HUES6 (cell line): ENCODE results near the gene NECAB2.

ENCODE experiments used
- H3K27ac ChIP-seq: 2 replicates; pipeline ENCODE4 v1.7.0; 2013; ENCODE audit warnings: low read depth, mild to moderate bottlenecking, low read length, inconsistent platforms
- H3K27me3 ChIP-seq: 2 replicates; pipeline ENCODE4 v1.6.1; 2013; ENCODE audit warnings: low read length; ENCODE audit not compliant: control insufficient read depth, insufficient read depth
- H3K36me3 ChIP-seq: 2 replicates; pipeline ENCODE4 v1.6.1; 2013; ENCODE audit warnings: low read length; ENCODE audit not compliant: control insufficient read depth, insufficient read depth
- H3K4me1 ChIP-seq: 2 replicates; pipeline ENCODE4 v1.6.1; 2013; ENCODE audit warnings: low read length; ENCODE audit not compliant: control insufficient read depth, insufficient read depth
- H3K4me3 ChIP-seq: 2 replicates; pipeline ENCODE4 v1.5.1; 2013; ENCODE audit warnings: low read depth, low read length
- H3K9ac ChIP-seq: one replicate; pipeline ENCODE4 v1.6.1; 2013; ENCODE audit warnings: mild to moderate bottlenecking, low read length
- H3K9me3 ChIP-seq: 2 replicates; pipeline ENCODE4 v1.6.1; 2013; ENCODE audit warnings: low read depth, low read length; ENCODE audit not compliant: control insufficient read depth, insufficient read depth

Gene NECAB2

DNA sequence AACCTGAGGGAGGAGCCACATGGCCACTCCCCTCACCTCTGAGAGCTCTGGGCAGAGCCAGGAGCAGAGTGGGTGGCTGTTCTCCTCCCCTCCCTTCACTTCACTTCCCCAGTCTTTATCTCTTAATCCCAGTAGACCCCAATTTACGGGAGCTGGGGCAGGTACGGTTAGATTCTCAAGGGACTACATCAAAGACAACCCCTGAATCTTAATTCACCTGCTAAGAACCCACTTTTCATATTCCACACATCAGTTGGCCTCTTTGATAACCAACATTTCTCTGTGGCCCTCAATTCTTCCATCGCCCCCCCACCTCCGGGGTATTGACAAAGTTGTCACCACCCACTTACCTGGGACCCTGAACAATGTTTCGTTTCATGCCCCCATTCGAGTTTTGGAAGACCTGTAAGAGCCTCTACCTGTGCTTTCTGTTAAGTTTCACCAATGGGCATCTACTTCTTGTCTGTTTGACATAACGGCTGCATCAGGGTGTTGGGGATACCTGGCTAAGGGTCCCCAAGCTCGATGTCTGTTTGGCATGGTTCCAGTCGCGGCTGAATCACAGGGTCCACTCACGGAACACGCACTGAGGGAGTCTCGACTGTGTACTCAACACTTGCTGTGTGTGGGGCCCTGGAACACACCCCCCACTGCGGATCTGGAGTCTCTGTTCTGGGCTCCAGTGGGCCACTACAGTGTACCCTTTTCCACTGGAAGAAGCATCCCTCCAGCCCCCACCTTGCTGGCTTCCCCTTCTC is 46.7 kb downstream of the NECAB2 start:
- Histone ChIP-seq H3K9me3 (no peaks in the 10 kb centered on the region), H3K27ac (no peak overlapping the region), H3K4me3 (no peak overlapping the region), H3K36me3 (no peaks in the 10 kb centered on the region), H3K9ac (no peak overlapping the region), H3K4me1 (0 out of 2 replicates have a peak, but pooled peaks cover 5% of the 10 kb centered on the region), H3K27me3 (no peaks in the 10 kb centered on the region)

DNA sequence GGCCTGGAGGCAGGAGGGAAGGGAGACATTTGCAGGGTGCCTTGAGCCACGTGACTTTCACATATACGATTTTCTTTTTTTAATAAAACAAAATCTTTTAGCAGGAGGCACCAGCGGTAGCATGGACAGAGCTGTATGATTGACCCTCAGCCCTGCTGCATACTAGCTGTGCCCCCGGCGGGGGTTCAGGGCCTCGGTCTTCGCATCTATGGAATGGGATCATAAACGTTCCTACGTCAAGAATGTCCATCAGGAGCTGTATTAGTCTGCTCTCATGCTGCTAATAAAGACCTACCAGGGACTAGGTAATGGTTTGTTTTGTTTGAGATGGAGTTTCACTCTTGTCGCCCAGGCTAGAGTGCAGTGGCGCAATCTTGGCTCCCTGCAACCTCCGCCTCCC is 47.4 kb downstream of the NECAB2 start:
- Histone ChIP-seq H3K9me3 (no peaks in the 10 kb centered on the region), H3K36me3 (no peaks in the 10 kb centered on the region), H3K27ac (no peak overlapping the region), H3K4me1 (0 out of 2 replicates have a peak, but pooled peaks cover 5% of the 10 kb centered on the region), H3K4me3 (no peak overlapping the region), H3K9ac (no peak overlapping the region), H3K27me3 (no peaks in the 10 kb centered on the region)

DNA sequence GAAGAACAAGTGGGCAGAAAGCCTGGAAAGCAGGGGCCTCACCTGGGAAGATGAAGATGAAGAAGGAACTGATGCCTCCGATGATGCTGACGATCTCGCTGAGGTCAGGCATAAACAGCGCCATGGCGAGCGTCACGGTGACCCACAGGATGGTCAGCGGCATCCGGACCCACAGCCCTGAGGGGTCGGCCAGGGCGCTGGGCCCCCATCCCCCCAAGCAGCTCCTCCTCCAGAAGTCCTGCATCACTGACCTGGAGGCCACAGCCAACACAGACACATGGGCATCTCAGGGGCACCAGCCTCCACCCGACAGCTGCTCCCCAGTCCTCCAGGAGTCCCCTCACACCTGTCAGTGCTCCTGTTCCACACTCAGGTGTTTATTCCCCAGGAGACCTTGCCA is 48.4 kb downstream of the NECAB2 start:
- Histone ChIP-seq H3K4me1 (0 out of 2 replicates have a peak, but pooled peaks cover 5% of the 10 kb centered on the region), H3K27ac (no peak overlapping the region), H3K9me3 (peaks cover 8% of the 10 kb centered on the region), H3K4me3 (no peak overlapping the region), H3K27me3 (no peaks in the 10 kb centered on the region), H3K9ac (no peak overlapping the region), H3K36me3 (no peaks in the 10 kb centered on the region)

DNA sequence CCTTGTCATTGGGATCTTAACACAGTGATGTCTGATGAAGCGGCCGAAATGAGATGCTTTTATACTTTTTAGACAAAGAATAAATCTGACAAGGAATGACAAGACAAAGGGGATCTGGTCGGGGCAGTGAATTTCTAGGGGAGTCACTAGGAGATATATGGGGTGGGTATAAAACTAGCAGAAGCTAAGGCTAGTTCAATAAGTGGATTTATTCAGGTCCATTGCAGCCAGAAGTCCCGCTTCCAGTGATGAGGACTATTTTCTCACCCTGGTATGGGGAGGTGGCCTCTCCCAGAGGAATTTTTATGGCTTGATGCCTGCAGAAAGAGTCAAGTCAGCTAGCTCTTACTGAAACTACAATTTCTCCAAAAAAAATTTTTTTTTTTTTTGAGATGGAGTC is 50.7 kb downstream of the NECAB2 start:
- Histone ChIP-seq H3K36me3 (no peaks in the 10 kb centered on the region), H3K9ac (no peak overlapping the region), H3K9me3 (peaks cover 18% of the 10 kb centered on the region), H3K4me1 (0 out of 2 replicates have a peak, but pooled peaks cover 5% of the 10 kb centered on the region), H3K4me3 (no peak overlapping the region), H3K27me3 (no peaks in the 10 kb centered on the region), H3K27ac (no peak overlapping the region)

DNA sequence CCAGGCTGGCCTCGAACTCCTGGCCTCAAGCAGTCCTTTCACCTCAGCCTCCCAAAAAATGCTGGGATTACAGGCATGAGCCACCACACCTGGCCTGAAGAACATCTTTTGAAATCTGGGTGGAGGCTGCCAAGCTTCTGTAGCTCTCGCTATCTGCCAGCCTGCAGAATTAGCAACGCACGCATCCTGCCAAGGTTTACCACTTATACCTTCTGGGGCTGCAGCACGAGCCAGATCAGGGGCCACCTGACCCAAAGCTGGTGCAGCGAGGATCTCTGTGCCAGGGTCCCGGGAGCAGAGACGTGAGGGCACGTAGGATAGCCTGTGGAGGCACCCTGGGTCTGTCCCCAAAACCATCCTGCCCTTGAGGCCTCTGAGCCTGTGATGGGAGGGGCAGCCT is 52.3 kb downstream of the NECAB2 start:
- Histone ChIP-seq H3K4me3 (no peak overlapping the region), H3K9ac (no peak overlapping the region), H3K36me3 (no peaks in the 10 kb centered on the region), H3K4me1 (no peaks in the 10 kb centered on the region), H3K27ac (no peak overlapping the region), H3K27me3 (no peaks in the 10 kb centered on the region), H3K9me3 (peaks cover 18% of the 10 kb centered on the region)

DNA sequence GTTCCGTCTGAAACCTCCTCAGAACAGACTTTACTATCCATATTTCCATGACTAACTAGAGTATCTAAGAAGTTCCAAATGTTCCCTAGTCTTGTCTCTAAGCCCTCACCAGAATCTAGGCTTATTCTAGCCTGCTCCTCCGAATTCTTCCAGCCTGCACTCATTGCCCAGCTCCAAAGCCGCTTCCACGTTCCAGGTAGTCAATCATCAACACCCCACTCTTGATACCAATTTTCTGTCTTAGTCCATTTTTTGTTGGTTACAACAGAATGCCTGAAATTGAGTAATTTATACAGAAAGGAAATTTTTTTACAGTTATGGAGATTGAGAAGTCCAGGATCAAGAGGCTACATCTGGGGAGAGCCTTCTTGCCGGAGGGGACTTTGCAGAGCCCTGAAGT is 53.4 kb downstream of the NECAB2 start:
- Histone ChIP-seq H3K27ac (no peak overlapping the region), H3K4me1 (no peaks in the 10 kb centered on the region), H3K9ac (no peak overlapping the region), H3K4me3 (no peak overlapping the region), H3K27me3 (no peaks in the 10 kb centered on the region), H3K36me3 (no peaks in the 10 kb centered on the region), H3K9me3 (peaks cover 18% of the 10 kb centered on the region)

DNA sequence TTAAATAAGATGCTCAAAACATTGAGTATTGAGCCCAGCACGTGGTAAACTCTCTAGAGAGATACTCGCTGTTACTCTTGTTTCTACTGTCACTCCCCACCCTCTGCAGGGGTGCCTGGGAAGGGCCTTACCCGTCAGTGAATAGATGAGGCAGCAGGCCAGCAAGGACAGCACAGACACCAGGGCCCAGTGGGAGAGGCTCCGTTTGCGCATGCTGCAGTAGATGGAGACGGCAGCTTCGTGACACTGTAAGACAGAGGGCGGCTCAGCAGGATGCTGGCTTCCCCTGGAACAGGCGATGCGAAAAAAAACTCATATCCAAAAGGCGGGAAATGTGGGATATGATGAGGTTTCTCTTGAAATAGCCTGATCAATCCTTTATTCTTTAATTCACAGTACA is 54.6 kb downstream of the NECAB2 start:
- Histone ChIP-seq H3K4me1 (no peaks in the 10 kb centered on the region), H3K9me3 (peaks cover 18% of the 10 kb centered on the region), H3K4me3 (no peak overlapping the region), H3K36me3 (no peaks in the 10 kb centered on the region), H3K9ac (no peak overlapping the region), H3K27me3 (no peaks in the 10 kb centered on the region), H3K27ac (no peak overlapping the region)

DNA sequence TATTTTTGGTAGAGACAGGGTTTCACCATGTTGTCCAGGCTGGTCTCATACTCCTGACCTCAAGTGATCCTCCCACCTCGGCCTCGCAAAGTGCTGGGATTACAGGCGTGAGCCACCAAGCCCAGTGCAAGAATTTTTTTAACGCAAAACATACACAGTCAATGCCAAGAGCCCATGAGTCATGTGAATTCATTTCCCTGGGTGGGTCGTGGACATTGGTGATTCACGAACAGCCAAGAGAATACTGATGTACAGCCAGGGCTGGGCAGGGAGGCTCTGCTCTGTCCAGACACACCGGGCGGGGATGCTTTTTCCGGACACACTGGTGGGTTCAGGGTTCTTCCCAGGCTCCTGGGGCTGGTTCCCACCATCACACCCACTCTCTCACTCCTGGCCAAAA is 56.8 kb downstream of the NECAB2 start:
- H3K9me3 ChIP-seq, result peaks cover 18% of the 10 kb centered on the region
- H3K9ac ChIP-seq, result no peak overlapping the region
- H3K27ac ChIP-seq, result no peak overlapping the region
- no peaks in the 10 kb centered on the region for H3K36me3 ChIP-seq
- no peak overlapping the region for H3K4me3 ChIP-seq
- no peaks in the 10 kb centered on the region for H3K4me1 ChIP-seq
- no peaks in the 10 kb centered on the region for H3K27me3 ChIP-seq

DNA sequence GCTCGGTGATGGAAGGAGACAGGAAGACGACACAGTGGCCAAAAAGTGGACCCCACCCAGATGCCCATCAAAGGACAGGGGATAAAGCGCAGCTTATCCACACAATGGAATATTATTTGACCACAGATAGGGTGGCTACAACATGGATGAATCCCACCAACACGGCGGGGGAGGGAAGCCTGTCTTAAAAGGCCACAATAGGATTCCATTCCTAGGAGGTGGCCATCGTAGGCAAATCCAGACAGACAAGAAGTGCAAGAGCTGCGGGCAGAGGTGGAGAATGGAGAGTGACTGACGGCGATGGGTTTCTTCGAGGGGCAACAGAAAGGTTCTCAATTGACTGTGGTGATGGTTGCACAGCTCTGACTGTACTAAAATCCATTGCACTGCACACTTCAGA is 58.6 kb downstream of the NECAB2 start:
- H3K27me3 ChIP-seq, result no peaks in the 10 kb centered on the region
- no peaks in the 10 kb centered on the region for H3K4me1 ChIP-seq
- no peaks in the 10 kb centered on the region for H3K36me3 ChIP-seq
- H3K9ac ChIP-seq, result no peak overlapping the region
- no peak overlapping the region for H3K4me3 ChIP-seq
- H3K9me3 ChIP-seq, result peaks cover 8% of the 10 kb centered on the region
- H3K27ac ChIP-seq, result no peak overlapping the region

DNA sequence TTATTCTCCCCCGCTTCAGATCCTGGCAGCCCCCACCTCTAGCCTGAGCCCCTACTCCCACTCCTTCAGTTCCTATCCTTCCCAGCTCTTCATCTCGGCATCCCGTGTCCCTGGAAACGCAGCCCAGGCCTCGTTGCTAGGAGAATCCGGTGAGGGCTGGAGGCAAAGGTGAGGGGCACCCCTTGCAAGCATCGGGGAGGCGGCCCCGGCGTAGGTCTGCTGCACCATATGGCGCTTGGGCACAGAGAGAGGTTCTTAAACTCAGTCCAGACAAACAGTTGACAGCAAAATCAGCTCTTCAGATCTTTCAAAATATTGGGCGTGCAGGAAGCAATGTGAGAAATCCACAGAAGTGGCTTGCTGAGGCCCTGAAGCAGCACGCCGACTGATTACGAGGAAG is 59.6 kb downstream of the NECAB2 start:
- H3K36me3 ChIP-seq, result no peaks in the 10 kb centered on the region
- H3K9me3 ChIP-seq, result no peaks in the 10 kb centered on the region
- H3K27me3 ChIP-seq, result no peaks in the 10 kb centered on the region
- H3K4me1 ChIP-seq, result no peaks in the 10 kb centered on the region
- H3K27ac ChIP-seq, result no peak overlapping the region
- no peak overlapping the region for H3K4me3 ChIP-seq
- no peak overlapping the region for H3K9ac ChIP-seq

DNA sequence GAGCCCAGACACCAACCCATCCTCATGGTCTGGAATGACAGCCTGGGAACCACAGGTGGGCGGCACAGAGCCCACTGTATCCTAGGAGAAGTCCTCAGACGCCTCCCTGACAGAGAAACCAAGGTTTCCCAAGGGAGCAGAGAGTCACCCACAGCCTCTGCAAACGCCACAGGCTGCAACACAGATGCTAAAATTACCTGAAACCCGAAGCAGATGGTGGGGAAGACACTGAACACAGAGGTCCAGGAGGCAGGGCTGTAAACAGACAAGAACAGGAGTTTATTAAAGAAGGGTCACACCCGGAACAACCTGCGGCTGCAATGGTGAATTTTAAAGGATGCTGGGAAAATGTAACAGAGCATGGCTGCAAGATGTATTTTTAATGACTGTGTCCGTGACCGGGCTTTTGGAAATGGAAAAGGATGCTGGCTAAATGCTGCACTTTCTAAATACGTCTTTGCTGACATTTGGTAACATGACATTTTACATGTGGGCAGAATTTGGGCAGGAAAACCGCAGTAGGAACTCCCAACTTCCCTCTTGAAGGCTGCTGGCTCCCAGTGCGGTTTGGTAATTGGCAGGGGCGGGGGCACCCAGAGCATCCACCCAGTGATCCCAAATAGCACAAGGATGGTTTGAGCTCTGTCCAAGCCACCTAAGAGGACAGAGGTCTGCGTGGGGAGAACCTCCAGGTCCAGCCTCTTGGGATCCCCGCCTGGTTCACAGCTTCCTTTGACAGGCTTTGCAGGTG is 61.4 kb downstream of the NECAB2 start:
- no peak overlapping the region for H3K9ac ChIP-seq
- no peaks in the 10 kb centered on the region for H3K4me1 ChIP-seq
- H3K27ac ChIP-seq, result no peak overlapping the region
- no peak overlapping the region for H3K4me3 ChIP-seq
- no peaks in the 10 kb centered on the region for H3K9me3 ChIP-seq
- H3K27me3 ChIP-seq, result no peaks in the 10 kb centered on the region
- no peaks in the 10 kb centered on the region for H3K36me3 ChIP-seq
